Measurements from ENCODE around the gene GTF2F2.

Gene GTF2F2

DNA sequence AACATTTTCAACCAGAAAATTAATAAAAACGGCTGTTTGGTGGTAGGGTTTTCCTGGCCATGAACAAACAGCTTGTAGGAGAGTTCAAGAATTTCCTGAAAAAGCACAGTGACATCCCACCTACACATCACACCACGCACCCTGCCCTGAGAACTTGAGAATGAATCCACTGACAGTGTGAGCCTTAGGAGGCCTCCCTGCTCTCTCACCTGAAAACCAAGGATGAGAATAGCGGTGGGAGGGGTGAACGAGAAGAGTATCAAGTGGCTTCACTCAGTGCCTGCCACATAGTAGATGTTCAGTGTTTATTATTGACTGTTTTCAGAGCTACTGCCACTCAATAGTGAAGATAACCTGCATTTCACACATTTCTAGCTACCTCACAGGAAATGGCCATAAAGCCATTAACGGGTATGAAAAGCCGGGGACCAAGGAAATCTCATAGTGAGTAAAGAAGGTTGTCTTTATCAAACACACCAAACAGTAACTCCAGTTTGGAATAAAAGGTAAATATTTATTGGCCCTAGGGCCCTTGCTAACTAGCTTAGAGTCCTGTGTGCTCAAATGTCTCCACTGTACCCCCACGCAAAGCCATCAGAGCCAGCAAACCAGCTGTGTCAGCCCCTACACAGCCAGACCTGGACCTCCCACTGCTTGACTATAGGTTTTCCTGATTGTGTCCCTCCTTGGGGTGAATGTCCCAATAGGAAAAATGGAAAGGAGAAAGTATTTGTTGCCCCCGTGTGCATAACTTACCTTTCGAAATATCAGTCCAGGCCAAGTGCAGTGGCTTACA lies 180.1 kb downstream of the GTF2F2 start:
- Histone ChIP-seq H3K14ac (ENCODE audit: low read length) (no peak overlapping the region), H3K27ac (replicated peaks; ENCODE audit: low read length) (no peak overlapping the region), H3K4me2 (ENCODE audit: insufficient read depth, low read length, poor library complexity, severe bottlenecking) (no peak overlapping the region), H4K8ac (ENCODE audit: low read depth, low read length) (no peak overlapping the region), H3K4ac (ENCODE audit: low read length) (no peak overlapping the region), H3K27me3 (ENCODE audit: control insufficient read depth in 3 of 3, insufficient read depth in 3 of 3, low read depth in 1 of 3, low read length in 3 of 3) (no peaks in the 10 kb centered on the region), H3K79me1 (ENCODE audit: low read depth, low read length) (no peaks in the 10 kb centered on the region), H3K4me1 (ENCODE audit: control insufficient read depth in 2 of 2, insufficient read depth in 1 of 2, low read depth in 1 of 2, low read length in 2 of 2) (peaks cover 1 to 4% of the 10 kb centered on the region in 2 donors), H3K36me3 (replicated peaks in 1 of 2; ENCODE audit: control insufficient read depth in 2 of 2, insufficient read depth in 2 of 2, low read length in 2 of 2) (peaks cover 0 to 1% of the 10 kb centered on the region in 2 donors), H3K9ac (ENCODE audit: low read depth, low read length, poor library complexity) (no peak overlapping the region), H2AFZ (ENCODE audit: low read length) (no peak overlapping the region), H2BK12ac (ENCODE audit: low read length) (no peak overlapping the region), H2BK120ac (ENCODE audit: low read depth, low read length) (no peak overlapping the region), H2BK15ac (ENCODE audit: low read length) (no peak overlapping the region), H2BK5ac (ENCODE audit: low read length) (no peak overlapping the region), H3K18ac (ENCODE audit: low read length) (no peak overlapping the region), H2AK5ac (ENCODE audit: low read depth, low read length) (no peak overlapping the region), H4K91ac (ENCODE audit: low read depth, low read length, poor library complexity) (no peak overlapping the region), H3K4me3 (ENCODE audit: low read length in 2 of 2) (no peak overlapping the region), H3K9me3 (replicated peaks in 1 of 2; ENCODE audit: control insufficient read depth in 2 of 2, insufficient read depth in 1 of 2, low read depth in 1 of 2, low read length in 2 of 2) (no peaks in the 10 kb centered on the region), H3K23ac (ENCODE audit: low read depth, low read length, poor library complexity) (no peak overlapping the region)
- no CpG with 5 or more reads among the region's 9 CpGs for WGBS, 2 donors (ENCODE audit: extremely low coverage in 2 of 2, insufficient read length in 2 of 2, insufficient replicate concordance in 1 of 2)
- no peak for DNase-seq (ENCODE audit: low spot score)

DNA sequence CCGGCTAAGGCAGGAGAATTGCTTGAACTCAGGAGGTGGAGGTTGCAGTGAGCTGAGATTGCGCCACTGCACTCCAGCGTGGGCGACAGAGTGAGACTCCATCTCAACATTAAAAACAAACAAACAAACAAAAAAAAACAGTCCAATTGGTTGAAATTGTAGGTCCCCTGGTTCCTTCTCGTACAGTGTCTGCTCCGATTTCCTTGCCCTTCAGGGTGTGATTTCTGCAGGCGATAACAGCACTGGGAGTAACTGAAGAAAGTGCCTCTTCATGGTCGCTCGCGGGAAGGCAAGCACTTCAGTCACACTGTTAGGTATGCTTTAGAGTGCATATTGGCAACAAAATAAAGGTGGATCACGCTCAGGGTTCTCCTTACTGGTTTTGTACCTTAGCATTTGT lies 181.0 kb downstream of the GTF2F2 start:
- H3K4ac ChIP-seq (ENCODE audit: low read length), result no peak overlapping the region
- H3K23ac ChIP-seq (ENCODE audit: low read depth, low read length, poor library complexity), result no peak overlapping the region
- no peaks in the 10 kb centered on the region for H3K9me3 ChIP-seq (replicated peaks in 1 of 2; ENCODE audit: control insufficient read depth in 2 of 2, insufficient read depth in 1 of 2, low read depth in 1 of 2, low read length in 2 of 2)
- H3K79me1 ChIP-seq (ENCODE audit: low read depth, low read length), result no peaks in the 10 kb centered on the region
- H3K9ac ChIP-seq (ENCODE audit: low read depth, low read length, poor library complexity), result no peak overlapping the region
- no peak overlapping the region for H3K18ac ChIP-seq (ENCODE audit: low read length)
- no CpG with 5 or more reads among the region's 11 CpGs for WGBS, 2 donors (ENCODE audit: extremely low coverage in 2 of 2, insufficient read length in 2 of 2, insufficient replicate concordance in 1 of 2)
- H3K36me3 ChIP-seq (replicated peaks in 1 of 2; ENCODE audit: control insufficient read depth in 2 of 2, insufficient read depth in 2 of 2, low read length in 2 of 2), result peaks cover 0 to 1% of the 10 kb centered on the region in 2 donors
- no peaks in the 10 kb centered on the region for H3K27me3 ChIP-seq (ENCODE audit: control insufficient read depth in 3 of 3, insufficient read depth in 3 of 3, low read depth in 1 of 3, low read length in 3 of 3)
- H3K14ac ChIP-seq (ENCODE audit: low read length), result no peak overlapping the region
- H2BK120ac ChIP-seq (ENCODE audit: low read depth, low read length), result no peak overlapping the region
- peaks cover 1 to 4% of the 10 kb centered on the region in 2 donors for H3K4me1 ChIP-seq (ENCODE audit: control insufficient read depth in 2 of 2, insufficient read depth in 1 of 2, low read depth in 1 of 2, low read length in 2 of 2)
- H3K4me2 ChIP-seq (ENCODE audit: insufficient read depth, low read length, poor library complexity, severe bottlenecking), result no peak overlapping the region
- H3K27ac ChIP-seq (replicated peaks; ENCODE audit: low read length), result no peak overlapping the region
- H2BK5ac ChIP-seq (ENCODE audit: low read length), result no peak overlapping the region
- H2AFZ ChIP-seq (ENCODE audit: low read length), result no peak overlapping the region
- no peak for DNase-seq (ENCODE audit: low spot score)
- H4K8ac ChIP-seq (ENCODE audit: low read depth, low read length), result no peak overlapping the region
- no peak overlapping the region for H4K91ac ChIP-seq (ENCODE audit: low read depth, low read length, poor library complexity)
- H3K4me3 ChIP-seq (ENCODE audit: low read length in 2 of 2), result no peak overlapping the region
- H2BK12ac ChIP-seq (ENCODE audit: low read length), result no peak overlapping the region
- H2BK15ac ChIP-seq (ENCODE audit: low read length), result no peak overlapping the region
- H2AK5ac ChIP-seq (ENCODE audit: low read depth, low read length), result no peak overlapping the region

DNA sequence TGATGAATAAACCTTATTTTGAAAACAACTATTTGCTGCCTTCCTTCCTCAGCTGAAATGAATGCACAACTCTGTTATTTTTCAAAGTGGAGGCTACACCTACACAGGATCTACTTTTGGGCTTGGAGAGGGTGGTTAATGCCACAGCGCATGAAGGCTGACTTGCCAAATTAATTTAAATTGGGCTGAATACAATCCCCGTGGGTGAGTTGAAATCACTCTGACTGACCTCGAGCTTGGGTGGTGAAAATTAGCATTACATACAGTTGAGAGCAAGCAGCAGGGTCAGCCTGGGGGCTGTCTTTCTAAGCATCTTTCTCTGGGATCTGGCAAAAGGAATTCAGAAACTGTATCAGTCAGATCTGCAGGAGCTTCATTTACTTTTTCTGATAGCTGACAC lies 182.2 kb downstream of the GTF2F2 start:
- Histone ChIP-seq H3K23ac (ENCODE audit: low read depth, low read length, poor library complexity) (no peak overlapping the region), H3K4ac (ENCODE audit: low read length) (no peak overlapping the region), H3K79me1 (ENCODE audit: low read depth, low read length) (no peaks in the 10 kb centered on the region), H3K9me3 (replicated peaks in 1 of 2; ENCODE audit: control insufficient read depth in 2 of 2, insufficient read depth in 1 of 2, low read depth in 1 of 2, low read length in 2 of 2) (no peaks in the 10 kb centered on the region), H2BK120ac (ENCODE audit: low read depth, low read length) (no peak overlapping the region), H2BK15ac (ENCODE audit: low read length) (no peak overlapping the region), H3K36me3 (replicated peaks in 1 of 2; ENCODE audit: control insufficient read depth in 2 of 2, insufficient read depth in 2 of 2, low read length in 2 of 2) (no peaks in the 10 kb centered on the region), H3K4me1 (ENCODE audit: control insufficient read depth in 2 of 2, insufficient read depth in 1 of 2, low read depth in 1 of 2, low read length in 2 of 2) (peaks cover 1 to 4% of the 10 kb centered on the region in 2 donors), H3K27me3 (ENCODE audit: control insufficient read depth in 3 of 3, insufficient read depth in 3 of 3, low read depth in 1 of 3, low read length in 3 of 3) (no peaks in the 10 kb centered on the region), H3K9ac (ENCODE audit: low read depth, low read length, poor library complexity) (no peak overlapping the region), H3K4me3 (ENCODE audit: low read length in 2 of 2) (no peak overlapping the region), H3K27ac (replicated peaks; ENCODE audit: low read length) (no peak overlapping the region), H2BK12ac (ENCODE audit: low read length) (no peak overlapping the region), H4K91ac (ENCODE audit: low read depth, low read length, poor library complexity) (no peak overlapping the region), H2AK5ac (ENCODE audit: low read depth, low read length) (no peak overlapping the region), H2BK5ac (ENCODE audit: low read length) (no peak overlapping the region), H2AFZ (ENCODE audit: low read length) (peak overlapping the region; percentile 15), H3K4me2 (ENCODE audit: insufficient read depth, low read length, poor library complexity, severe bottlenecking) (no peak overlapping the region), H4K8ac (ENCODE audit: low read depth, low read length) (no peak overlapping the region), H3K14ac (ENCODE audit: low read length) (no peak overlapping the region), H3K18ac (ENCODE audit: low read length) (no peak overlapping the region)
- WGBS, 2 donors (ENCODE audit: extremely low coverage in 2 of 2, insufficient read length in 2 of 2, insufficient replicate concordance in 1 of 2), result no CpG with 5 or more reads among the region's 3 CpGs
- no peak for DNase-seq (ENCODE audit: low spot score)

DNA sequence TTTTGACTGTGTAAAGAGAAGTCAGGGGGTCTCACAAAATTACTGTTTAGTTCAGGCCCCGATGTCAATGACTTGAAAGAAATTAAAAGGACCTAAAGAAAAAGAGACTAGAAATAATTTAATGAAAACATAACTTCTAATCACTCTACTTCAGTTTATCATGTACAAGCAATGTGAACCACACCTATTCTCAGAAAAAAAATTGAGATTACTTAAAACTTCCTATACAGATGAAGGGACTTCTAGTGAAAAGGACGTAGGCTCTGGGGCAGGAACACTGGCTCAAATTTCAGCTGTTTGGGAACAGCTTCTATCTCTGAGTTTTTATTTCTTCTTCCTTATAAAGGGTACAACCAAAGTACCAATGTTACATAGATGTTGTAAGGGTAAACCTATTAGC lies 182.7 kb downstream of the GTF2F2 start:
- no peaks in the 10 kb centered on the region for H3K9me3 ChIP-seq (replicated peaks in 1 of 2; ENCODE audit: control insufficient read depth in 2 of 2, insufficient read depth in 1 of 2, low read depth in 1 of 2, low read length in 2 of 2)
- no peak for DNase-seq (ENCODE audit: low spot score)
- no peak overlapping the region for H3K4me2 ChIP-seq (ENCODE audit: insufficient read depth, low read length, poor library complexity, severe bottlenecking)
- H2AK5ac ChIP-seq (ENCODE audit: low read depth, low read length), result no peak overlapping the region
- H3K9ac ChIP-seq (ENCODE audit: low read depth, low read length, poor library complexity), result no peak overlapping the region
- H3K27me3 ChIP-seq (ENCODE audit: control insufficient read depth in 3 of 3, insufficient read depth in 3 of 3, low read depth in 1 of 3, low read length in 3 of 3), result no peaks in the 10 kb centered on the region
- no peak overlapping the region for H4K8ac ChIP-seq (ENCODE audit: low read depth, low read length)
- H2AFZ ChIP-seq (ENCODE audit: low read length), result peak overlapping the region; percentile 15
- H3K4me3 ChIP-seq (ENCODE audit: low read length in 2 of 2), result no peak overlapping the region
- no peak overlapping the region for H3K18ac ChIP-seq (ENCODE audit: low read length)
- no peak overlapping the region for H3K14ac ChIP-seq (ENCODE audit: low read length)
- H3K36me3 ChIP-seq (replicated peaks in 1 of 2; ENCODE audit: control insufficient read depth in 2 of 2, insufficient read depth in 2 of 2, low read length in 2 of 2), result no peaks in the 10 kb centered on the region
- no peak overlapping the region for H4K91ac ChIP-seq (ENCODE audit: low read depth, low read length, poor library complexity)
- no peaks in the 10 kb centered on the region for H3K79me1 ChIP-seq (ENCODE audit: low read depth, low read length)
- H3K27ac ChIP-seq (replicated peaks; ENCODE audit: low read length), result no peak overlapping the region
- no peak overlapping the region for H2BK15ac ChIP-seq (ENCODE audit: low read length)
- no peak overlapping the region for H3K4ac ChIP-seq (ENCODE audit: low read length)
- H3K4me1 ChIP-seq (ENCODE audit: control insufficient read depth in 2 of 2, insufficient read depth in 1 of 2, low read depth in 1 of 2, low read length in 2 of 2), result peaks cover 1 to 4% of the 10 kb centered on the region in 2 donors
- no peak overlapping the region for H2BK12ac ChIP-seq (ENCODE audit: low read length)
- no peak overlapping the region for H3K23ac ChIP-seq (ENCODE audit: low read depth, low read length, poor library complexity)
- no peak overlapping the region for H2BK120ac ChIP-seq (ENCODE audit: low read depth, low read length)
- no peak overlapping the region for H2BK5ac ChIP-seq (ENCODE audit: low read length)
- no CpG with 5 or more reads among the region's 2 CpGs for WGBS, 2 donors (ENCODE audit: extremely low coverage in 2 of 2, insufficient read length in 2 of 2, insufficient replicate concordance in 1 of 2)
